Measurements from ENCODE around the gene TTLL10.

Gene TTLL10

DNA sequence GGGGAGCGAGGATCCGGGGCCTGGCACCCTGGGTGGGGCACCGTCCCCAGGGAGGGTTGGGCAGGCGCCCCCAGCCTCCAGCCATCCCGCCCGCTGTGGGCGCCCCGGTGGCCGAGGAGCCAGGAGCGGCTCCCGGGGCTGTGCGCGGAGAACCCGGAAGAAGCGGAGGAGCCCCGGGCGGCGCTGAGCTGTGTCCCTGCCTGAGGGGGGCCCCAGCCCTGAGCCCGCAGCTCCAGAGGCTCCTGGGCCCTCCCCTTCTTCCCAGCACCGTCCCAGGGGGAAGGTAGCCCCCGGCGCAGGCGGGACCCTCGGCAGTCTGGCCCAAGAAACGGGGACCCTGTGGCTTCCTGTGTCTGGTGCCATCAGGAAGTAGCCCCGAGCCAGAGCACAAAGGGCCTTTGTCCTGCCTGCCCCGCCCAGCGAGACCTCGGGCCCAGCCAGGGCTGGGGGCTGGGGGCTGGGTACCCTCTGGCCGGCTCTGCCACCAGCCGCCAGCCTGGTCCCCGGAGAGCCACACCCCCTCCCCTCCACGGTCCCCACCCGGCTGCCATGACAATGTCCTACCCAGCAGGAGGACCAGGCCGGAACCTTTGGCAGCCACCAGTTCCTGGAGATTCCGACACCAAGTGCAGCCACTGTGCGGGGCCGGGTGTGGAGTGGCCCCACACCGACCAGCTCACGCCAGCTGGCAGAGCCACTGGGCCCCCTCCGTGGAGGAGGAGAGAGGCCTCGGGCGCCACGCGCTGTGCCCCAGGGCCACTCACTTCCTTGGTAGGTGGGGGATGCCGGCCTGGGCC is 15.6 kb upstream of the TTLL10 start:
- DNase-seq, result no peak

DNA sequence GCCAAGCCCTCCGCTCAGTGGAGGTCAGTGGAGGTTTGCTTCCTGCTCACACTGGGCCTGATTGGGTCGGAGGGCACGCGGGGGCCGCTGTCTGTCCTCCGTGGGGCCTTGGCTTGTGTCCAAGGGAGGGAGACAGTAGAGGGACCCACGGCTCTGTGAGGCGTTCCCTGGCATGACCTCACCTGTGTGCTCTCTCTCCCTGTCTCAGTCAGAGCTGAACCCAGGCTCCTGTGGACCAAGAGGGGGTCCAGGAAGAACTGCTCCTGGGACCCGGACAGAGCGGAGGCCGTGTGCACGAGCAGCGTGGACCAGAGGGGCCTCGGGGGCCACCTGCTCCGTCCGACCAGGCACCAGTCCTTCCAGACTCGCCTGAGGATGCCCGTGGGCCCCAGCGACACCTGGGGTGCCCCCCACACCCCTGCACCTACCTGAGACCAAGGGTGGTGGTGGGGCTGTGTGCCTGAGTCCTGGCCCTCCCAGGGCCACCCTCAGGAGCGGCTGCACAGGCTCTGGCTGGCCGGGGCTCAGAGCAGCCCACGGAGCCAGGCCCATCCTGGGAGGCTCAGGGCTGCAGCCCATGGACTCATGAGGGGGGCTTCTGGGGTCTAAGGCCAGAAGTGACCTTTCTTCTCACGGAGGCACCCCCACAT is 13.3 kb upstream of the TTLL10 start:
- DNase-seq, result no peak

DNA sequence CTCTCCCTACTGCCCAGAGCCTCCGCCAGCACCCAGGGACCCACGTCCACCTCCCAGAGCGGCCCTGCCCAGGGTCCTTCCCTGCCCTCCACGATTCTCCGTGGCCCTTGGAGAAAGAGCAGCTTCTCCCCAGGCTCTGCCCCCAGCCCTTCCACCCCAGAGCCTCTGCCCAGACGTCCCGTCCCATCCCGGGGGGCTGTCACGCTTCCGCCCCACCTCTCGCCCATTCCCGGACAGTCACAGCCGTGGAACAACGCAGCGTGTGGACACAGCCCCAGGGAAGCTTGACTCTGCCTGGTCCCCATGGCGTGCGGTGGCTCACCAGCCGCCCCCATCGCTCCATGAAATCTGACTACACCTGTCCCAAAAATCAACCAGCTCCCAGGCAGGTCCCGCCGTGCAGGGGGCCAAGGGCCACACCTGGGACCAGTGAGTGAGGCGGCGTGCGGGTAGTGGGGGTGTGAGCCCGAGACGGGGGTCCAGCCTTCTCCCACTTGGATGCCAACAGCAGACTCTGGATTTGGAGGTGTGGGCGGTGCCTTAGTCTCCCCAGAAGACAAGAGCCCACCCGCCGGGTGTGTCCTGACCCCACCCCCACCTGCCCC is 12.5 kb upstream of the TTLL10 start:
- DNase-seq, result no peak

DNA sequence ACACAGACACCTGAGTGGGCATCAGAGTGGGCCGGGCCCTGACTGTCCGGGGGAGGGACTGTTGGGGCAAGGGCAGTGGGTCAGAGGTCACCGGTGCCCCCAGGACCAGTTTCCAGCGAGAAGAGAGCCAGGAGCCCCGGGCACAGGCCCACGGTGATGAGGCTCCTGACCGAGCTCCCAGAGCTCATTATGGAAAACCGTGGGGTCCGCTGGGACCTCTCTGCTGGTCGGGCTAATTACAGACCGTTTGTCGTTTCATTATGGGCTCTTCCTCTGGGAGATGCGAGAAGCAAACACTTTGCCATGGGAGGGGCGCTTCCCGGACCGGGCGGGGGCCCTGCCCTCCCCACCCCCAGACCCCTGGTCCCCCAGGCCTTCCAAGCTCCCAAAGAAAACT is 12.0 kb upstream of the TTLL10 start:
- DNase-seq, result no peak

DNA sequence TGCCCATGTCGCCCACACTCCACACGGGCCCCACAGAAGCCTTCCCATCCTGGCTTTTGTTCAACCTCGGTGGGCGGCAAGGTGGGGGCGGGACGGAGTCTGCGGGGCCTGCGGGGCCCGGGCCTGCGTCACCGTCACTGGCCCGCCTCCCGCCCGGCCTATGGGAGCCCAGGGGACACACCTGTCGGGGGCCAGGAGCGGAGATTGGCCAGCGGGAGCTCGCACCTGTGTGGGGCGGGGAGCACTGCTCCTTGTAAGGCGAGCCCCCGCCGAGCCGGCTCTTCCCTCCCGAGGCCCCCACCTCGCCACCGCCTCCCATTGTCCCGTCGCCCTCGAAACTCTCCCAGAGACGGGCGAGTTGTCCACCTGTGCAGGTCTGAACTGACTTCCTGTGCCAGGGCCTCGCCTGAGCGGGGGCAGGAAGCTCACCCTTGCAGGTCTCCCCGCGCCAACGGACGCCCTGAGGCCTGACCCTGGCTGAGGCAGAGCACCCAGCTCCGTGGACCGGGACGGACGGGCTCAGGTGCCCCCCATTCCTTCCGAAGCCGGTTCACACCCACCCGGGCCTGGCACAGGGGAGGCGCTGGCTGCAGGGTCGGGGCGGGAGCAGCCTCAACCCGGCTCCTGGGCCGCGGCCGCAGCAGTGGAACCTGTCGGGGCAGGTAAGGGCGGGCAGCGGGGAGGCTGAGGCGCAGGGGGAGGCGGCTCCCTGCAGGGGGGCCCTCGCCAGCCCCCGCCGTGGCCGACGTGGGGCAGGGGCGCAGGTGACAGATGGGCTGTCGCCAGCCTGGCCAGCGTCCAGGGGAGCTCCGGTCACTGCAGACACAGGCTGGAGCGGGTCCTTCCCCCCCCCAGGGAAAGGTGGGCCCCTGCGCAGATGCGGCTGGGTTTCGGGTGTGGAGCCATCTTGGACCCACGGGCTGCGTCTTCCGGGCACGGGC is 10.8 kb upstream of the TTLL10 start:
- DNase-seq, result no peak

DNA sequence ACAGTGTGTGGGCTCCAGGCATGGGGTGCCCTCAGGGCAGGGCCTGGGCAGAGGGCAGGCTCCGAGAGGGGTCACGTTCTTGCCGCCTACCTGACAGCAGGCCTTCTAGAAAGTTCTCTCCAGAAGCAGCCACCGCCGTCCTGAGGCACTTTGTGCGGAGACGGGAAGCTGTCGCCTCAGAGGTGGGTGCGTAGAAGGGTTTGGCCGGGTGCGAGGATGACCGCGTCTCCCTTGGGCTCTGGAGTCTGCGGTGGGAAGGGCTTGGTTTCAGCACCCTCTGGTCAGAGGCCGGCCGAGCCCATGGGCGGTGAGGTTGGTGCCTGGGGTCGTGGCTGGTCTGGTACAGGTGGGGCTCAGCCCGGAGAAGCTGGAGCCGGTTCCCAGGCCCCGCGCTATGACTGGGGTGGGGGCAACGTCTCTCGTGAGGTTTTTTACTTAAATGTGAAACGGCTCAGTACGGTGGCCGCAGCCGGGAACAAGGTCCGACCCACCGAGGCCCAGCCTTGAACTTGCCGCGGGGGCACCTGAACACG is 10.1 kb upstream of the TTLL10 start:
- no peak for DNase-seq

DNA sequence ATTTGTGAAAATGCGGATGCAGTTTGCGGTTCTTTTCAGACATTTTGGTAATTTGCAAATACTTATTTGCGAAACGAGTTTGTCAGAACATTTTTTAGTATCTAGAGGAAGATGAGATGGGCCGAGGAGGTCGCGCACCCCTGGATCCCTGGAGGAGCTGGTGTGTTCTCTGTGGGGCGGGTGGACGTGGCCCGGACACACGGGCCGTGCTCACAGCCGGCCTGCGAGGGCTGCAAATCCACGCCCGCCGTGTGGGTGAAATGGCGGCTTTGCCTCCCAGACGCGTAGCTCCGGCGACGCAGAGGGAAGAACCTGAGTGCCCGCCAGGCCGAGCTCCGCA is 9.3 kb upstream of the TTLL10 start:
- DNase-seq, result no peak

DNA sequence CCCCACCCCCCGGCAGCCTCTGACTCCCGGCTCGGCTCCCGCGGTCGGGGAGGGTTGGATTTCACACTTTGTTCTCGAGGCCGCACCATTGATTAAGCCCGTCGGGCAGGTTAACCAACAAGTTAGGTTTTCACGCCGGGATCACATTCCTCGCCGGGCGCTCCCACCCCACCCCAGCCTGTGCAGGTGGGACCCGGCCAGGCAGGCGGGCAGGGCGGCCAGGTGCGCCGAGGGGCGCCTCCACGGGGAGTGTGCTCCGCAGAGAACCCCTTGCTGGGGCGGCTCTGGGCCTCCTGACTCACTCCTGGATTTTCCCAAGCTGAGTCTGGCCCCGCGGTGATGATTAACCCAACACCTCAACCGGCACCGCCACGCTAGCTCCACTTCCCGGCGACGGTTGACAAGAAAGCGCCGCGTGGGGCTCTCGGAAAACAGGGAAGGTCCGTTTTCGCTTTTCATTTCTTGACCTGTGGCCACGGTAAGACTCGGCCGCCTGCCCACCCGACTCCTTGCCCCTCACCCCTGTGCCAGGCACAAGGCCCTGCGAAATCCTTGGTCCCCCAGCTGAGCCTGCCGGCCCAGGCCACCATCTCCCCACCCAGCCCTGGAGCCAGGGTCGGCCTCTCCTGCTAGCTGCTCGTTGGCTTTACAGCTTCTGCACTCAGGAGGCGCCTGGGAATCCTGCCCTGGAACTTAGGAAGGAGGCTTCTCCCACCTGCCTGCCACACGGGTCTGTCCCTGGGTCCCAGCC is 8.8 kb upstream of the TTLL10 start:
- DNase-seq, result no peak

DNA sequence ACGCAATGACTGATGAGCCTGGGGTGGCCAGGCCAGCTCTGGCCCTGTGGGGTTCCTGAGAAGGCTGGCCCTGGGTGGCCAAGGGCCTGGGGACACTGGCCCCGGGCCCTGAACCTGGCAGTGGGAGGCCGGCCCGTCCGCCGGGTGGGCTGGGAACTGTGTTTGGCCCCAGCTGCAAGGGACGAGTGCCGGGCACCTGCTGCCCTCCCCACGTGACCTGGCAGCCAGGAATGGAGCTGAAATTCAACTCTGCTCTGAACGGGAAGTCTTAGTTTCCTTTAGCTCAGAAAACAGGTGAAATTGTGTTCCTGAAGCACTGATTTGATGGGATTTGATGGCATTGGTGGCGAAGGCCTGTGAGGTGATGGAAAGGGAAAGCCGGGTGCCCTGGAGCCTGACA is 8.2 kb upstream of the TTLL10 start:
- no peak for DNase-seq

DNA sequence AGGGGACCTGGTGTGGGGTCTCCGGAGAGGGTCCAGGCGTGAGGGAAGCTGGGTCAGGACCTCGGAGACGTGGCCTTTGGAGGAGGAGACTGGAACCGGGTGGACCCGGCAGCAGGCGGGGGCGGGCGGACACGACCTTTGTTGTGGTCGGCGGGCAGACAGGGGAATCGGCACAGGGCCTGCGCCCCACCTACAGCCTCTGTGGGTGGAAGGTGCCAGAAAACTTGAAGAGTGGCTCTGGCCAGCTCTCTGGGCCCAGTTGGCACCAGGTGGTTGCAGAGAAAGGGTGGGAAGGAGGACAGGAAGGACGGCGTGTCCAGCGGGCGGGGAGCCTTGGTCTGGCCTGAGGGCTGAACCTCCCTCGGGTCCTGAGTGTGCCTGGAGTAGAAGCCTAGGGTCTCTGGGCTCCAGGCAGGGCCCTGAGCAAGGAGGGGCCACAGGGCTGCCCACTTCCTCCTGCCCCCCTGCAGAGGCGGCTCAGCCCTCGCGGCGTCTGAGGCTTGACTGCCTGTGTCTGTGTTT is 7.7 kb upstream of the TTLL10 start:
- DNase-seq, result no peak

DNA sequence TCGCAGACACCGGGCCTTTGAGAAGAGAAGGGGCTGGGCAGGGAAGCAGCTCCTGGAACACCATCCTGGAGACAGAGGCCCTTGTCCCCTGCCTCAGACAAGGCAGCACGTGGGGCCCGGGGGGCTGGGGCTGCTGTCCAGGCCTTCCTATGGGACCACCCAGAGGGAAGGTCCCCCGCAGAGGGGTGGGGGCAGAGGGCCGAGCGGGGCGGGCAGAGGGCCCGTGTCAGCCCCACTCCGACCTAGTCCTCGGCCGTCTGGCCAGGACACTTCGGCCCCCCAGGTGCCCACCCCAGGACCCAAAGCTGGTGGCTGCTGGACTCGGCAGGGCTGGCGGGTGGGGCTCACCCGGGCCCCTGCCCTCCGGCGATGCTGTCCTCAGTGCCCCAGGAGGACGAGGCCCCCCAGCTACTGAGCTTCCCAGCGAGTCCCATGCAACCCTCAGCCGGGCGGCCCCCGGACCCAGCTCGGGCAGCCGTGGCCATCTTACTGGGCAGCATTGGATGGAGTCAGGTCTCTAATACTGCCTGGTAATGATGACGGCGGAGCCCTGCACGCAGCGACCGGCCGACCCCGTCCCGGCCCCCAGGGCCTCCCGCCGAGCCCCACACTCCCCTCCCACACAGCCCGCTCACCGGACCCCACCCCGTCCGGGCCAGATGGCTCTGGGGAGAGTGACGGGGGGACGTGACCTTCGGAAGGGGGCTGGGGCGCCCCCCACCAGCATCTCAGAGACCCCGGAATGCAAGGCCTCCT is 6.9 kb upstream of the TTLL10 start:
- DNase-seq, result no peak

DNA sequence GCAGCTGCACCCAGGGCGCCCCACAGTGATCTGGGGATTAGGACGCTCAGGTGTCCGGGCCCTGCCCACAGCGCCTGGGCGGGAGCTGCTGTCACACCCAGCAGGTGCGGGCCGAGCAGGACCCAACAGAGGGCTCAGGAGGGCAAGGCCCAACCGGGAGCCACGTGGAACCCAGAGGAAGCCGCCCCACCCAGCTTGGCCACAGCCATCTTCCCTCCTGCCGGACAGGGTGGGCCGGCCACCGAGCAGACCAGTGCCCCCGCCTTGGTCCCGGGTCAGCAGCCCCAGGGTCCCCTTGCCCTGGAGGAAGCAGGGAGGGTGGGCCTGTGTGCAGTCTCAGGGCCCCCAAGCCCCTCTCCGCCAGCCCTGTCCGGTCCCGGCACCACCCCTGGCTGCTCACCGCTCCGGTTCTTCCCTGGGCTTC is 6.3 kb upstream of the TTLL10 start:
- no peak for DNase-seq

DNA sequence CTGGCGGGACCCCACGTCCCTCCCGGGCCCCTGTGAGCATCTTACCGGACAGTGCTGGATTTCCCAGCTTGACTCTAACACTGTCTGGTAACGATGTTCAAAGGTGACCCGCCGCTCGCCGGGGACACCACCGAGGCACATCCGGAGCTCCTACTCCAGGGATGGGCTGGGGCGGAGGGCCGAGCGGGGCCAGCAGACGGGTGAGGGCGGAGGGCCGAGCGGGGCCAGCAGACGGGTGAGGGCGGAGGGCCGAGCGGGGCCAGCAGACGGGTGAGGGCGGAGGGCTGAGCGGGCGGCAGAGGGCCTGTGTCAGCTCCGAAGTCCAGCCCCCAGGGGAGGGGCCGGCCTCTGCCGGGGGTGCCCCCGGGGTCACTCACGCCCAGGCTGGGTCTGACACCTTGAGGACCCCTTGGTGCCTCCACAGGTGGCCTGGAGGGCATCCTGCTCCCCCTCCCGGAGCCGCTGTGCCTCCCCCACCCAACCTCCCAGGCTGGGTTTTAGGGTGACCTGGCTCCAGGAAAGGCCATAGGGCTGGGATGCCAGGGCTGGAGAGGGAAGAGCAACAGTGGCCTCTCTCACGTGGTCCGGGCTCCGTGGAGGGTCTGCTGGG is 5.7 kb upstream of the TTLL10 start:
- DNase-seq, result no peak

DNA sequence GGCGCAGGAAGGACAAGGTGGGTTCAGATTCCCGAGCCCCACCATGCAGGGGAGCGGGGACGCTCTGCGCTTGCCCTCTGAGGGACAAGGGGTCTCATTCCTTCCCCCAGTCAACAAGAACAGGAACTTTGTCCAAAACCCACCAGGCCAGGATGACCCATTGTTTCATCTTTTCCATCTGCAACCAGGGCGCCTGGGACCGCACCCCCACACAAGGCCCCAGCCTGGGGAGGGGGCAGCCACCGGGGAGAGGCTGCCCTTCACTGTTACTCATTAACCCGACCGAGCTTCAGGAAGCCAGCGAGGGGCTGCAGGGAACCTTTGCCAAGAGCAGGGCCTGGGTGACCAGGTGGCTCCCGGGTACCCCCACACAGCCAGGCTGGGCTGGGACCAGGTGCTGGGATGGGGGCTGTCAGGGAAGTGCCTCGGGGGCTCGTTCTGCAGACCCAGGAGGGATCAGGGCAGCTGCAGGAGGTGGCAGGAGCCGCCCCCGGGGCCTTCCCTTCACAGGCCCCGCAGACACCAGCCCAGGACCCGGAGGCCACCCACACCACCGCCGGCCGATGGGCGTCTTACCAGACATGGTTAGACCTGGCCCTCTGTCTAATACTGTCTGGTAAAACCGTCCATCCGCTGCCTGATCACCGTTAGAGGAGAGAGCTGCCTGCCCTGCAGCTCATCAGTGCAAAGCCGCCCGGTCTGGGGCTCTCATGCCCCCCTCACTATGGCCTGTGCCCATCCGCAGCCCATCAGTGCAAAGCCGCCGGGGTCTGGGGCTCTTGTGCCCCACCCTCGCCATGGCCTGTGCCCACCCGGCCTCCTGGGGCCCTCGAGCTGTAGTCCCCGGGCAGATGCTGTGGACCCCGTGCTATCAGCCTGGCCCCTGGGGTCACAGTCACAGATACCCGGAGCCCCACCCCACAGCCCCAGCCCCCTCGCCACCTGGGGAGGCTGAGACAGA is 4.9 kb upstream of the TTLL10 start:
- no peak for DNase-seq

DNA sequence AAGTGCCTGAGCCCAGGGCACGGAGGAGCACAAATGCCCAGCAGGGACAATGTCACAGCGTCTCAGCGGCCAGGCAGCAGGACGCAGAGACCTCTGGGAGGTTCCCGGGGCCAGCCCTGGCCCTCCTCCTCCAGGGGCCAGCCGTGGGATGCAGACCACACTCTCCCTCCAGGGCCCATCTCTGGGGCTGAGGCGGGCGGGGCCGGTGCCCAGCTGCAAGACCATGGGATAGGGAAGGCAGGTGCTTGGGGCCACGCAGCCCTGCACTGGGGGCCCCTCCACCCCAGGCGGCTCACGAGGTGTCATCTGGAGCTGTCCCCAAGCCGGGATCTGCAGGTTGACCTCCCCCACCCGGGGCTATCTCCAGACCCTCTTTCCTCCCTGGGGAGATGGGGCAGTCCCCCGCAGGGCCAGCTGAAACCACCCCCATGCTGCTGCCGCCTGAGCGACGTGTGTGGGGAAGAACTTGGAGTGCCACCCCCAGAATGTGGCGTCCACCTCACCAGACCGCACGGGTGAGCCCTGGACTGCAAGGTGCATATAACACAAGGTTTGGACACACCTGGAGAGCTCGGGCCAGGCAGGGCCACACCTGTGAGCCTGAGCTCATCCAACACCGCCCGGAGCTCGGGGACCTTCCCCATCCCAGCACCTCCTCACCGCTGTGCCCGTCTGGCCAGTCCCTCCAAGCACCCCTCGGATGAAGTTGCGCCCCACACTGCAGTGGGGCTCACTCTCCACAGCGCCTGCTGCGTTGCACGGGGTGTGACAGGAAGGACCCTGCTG is 4.1 kb upstream of the TTLL10 start:
- DNase-seq, result no peak

DNA sequence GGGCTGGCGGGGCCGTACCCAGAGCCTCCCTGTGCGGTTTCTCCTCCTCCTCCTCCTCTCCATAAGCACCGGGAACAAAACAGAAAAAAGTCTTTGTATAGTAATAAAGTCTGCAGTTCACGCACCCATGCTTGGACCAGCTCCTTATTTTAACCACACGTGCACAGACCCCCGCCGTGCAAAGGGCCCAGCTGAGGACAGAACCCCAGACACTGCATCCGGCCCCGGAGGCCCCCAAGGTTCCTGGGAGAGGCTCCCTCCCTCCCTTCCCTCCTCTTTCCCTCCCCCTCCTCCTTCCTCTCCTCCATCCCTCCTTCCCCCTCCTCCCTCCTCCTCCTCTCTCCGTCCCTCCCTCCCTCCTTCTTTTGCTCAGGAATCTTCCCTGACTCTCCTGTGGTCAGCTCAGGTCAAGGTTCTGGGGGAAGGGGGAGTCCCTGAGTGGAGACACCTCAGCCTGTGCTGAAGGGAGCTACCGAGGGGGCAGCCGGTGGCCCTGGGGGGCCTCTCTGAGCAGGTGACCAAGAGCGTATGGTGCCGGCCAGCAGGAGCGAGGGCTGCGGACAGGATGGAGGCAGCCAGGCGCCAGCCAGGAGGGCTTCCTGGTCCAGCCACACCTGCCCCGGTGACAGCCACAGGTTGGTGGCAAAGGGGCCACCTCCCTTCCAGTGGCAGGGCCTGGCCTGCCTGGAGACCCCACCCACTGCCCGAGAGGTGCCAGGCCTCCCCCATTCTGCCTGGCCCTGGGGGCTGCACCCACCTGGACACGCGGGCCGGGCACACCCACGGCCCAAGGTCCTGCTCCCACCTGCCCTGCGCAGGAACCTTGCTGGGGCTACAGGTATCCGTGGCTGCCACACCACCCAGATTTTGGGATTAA is 3.2 kb upstream of the TTLL10 start:
- no peak for DNase-seq

DNA sequence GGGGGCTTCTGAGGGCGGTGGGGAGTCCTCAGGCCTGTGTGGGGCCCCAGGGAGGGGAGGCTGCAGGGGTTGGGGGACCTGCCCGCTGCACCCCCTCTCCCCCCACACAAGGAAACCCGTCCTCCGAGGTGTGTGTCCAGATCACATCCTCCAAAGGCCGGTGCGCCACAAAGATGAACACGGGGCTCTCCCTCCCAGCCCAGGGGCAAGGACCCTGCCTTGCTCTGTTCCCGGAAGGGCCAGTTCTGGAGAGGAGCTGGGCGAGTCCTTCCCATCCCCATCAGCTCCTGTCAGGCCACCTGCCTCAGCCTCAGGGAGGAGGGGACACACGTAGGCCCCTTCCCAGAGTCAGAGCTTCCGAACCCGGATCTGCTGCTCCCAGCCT is 2.5 kb upstream of the TTLL10 start:
- DNase-seq, result no peak
